Posterior vena cava (tissue), 2 donors: ENCODE measurements around the gene ALDH5A1. TPM values are rescaled to one million over a fixed set of nuclear protein-coding genes. Genes with fewer than 3 reads are reported as not detected.
"Not testable (repeated sequence)": the region's sequence is repeated elsewhere in the genome, so short reads cannot be mapped to it uniquely, and the experiment has no call there.

Source experiments
- DNase-seq: peaks from one replicate; pipeline ENCODE4 v3.0.0-alpha.2; 2020; ENCODE audit warnings: low spot score
- intact Hi-C, 2 donors: fragments of 100-400 bp; cut with DNase I; formaldehyde crosslinking; loops; one replicate each; pipeline versions ENCODE4 v1.14.1 to v1.14.2; 2022 to 2023
- total RNA-seq, 2 donors: library from RNA; stranded (reverse); fragmentation: NEBNext Ultra II Directional; extraction: Animal tissue kit (Norgen Biotek cat#: 25700); gene quantifications; one replicate each; pipeline ENCODE4 v1.2.1, GENCODE V29; 2021
- donor health status: DM: yes; HTN: yes; CAD: no.
- donor health status: DM: yes; HTN: yes; CAD: no.

The ALDH5A1 gene
- total RNA-seq, 2 donors from 2014 or later: 4.0 to 4.8 TPM

- DNase-seq: no peak
- intact Hi-C loops: no loop called here
These were observed 13.3 kb upstream of the ALDH5A1 start for GRCh38 chr6:24481449-24481848.

GRCh38 chr6:24484657-24485323, 10.0 kb upstream of the ALDH5A1 start:
- intact Hi-C loops: no loop called here
- DNase-seq: no peak

- intact Hi-C loops: no loop called here
- no peak for DNase-seq
These were observed 8.7 kb upstream of the ALDH5A1 start for GRCh38 chr6:24486065-24486464.

GRCh38 chr6:24489470-24489869, 5.3 kb upstream of the ALDH5A1 start, which contains the start of gene GPLD1:
Gene GPLD1, minus strand, starts transcription at chr6:24489578. Its CDS starts 67 bp downstream, at chr6:24489511.
- DNase-seq: no peak
- intact Hi-C loops: no loop called here

GRCh38 chr6:24489881-24490280, 4.9 kb upstream of the ALDH5A1 start:
- no peak for DNase-seq
- intact Hi-C loops: no loop called here

- intact Hi-C loops: no loop called here
- no peak for DNase-seq
These were observed 3.8 kb upstream of the ALDH5A1 start for GRCh38 chr6:24490948-24491347.

- no peak for DNase-seq
- intact Hi-C loops: no loop called here
These were observed 2.3 kb upstream of the ALDH5A1 start for GRCh38 chr6:24492475-24492874.

- intact Hi-C loops: no loop called here
- DNase-seq: no peak
These were observed 586 bp upstream of the ALDH5A1 start for GRCh38 chr6:24493945-24494820.

GRCh38 chr6:24497254-24497970, 2.6 kb downstream of the ALDH5A1 start:
- intact Hi-C loops: no loop called here
- no peak for DNase-seq

GRCh38 chr6:24500683-24501082, 5.9 kb downstream of the ALDH5A1 start:
- no peak for DNase-seq
- intact Hi-C loops: no loop called here

GRCh38 chr6:24501374-24501773, 6.6 kb downstream of the ALDH5A1 start:
- no peak for DNase-seq
- intact Hi-C loops: no loop called here

GRCh38 chr6:24501914-24502313, 7.1 kb downstream of the ALDH5A1 start:
- DNase-seq: no peak
- intact Hi-C loops: no loop called here

GRCh38 chr6:24504287-24504648, 9.5 kb downstream of the ALDH5A1 start:
- intact Hi-C loops: no loop called here
- DNase-seq: no peak

GRCh38 chr6:24504649-24505586, 10.1 kb downstream of the ALDH5A1 start:
- no peak for DNase-seq
- intact Hi-C loops: no loop called here

- intact Hi-C loops: no loop called here
- no peak for DNase-seq
These were observed 12.2 kb downstream of the ALDH5A1 start for GRCh38 chr6:24506814-24507520.

GRCh38 chr6:24511976-24512375, 17.2 kb downstream of the ALDH5A1 start:
- DNase-seq: not testable (repeated sequence)

GRCh38 chr6:24513602-24514001, 18.8 kb downstream of the ALDH5A1 start:
- intact Hi-C loops: no loop called here

More at GRCh38 chr6:24511976-24512375, 17.2 kb downstream of the ALDH5A1 start:
- intact Hi-C loops: not testable (repeated sequence)

More at GRCh38 chr6:24513602-24514001, 18.8 kb downstream of the ALDH5A1 start:
- no peak for DNase-seq
